Mesenchymal stem cell (in vitro differentiated cells and primary cell): ENCODE measurements around the gene CHGA.

Experiments
- DNase-seq: peaks from one replicate; pipeline ENCODE4 v3.0.0-alpha.2; 2013
- H2AFZ ChIP-seq: one replicate; pipeline ENCODE4 v1.6.1; 2013; ENCODE audit warnings: low read depth, mild to moderate bottlenecking, control low read depth, inconsistent platforms, low read length, moderate library complexity
- H2AK5ac ChIP-seq: 2 replicates; pipeline ENCODE4 v1.6.1; 2013; ENCODE audit warnings: low read length, moderate library complexity, mild to moderate bottlenecking, inconsistent platforms; ENCODE audit not compliant: severe bottlenecking
- H2BK120ac ChIP-seq: one replicate; pipeline ENCODE4 v1.6.1; 2013; ENCODE audit warnings: low read depth, mild to moderate bottlenecking, inconsistent platforms, low read length, moderate library complexity
- H2BK12ac ChIP-seq, 2 experiments: one replicate each; pipeline ENCODE4 v1.6.1; 2013; ENCODE audit warnings: inconsistent platforms in 2 of 2, low read length in 2 of 2, mild to moderate bottlenecking in 2 of 2, moderate library complexity in 2 of 2, control low read depth in 1 of 2
- H2BK15ac ChIP-seq: one replicate; pipeline ENCODE4 v1.6.1; 2013; ENCODE audit warnings: mild to moderate bottlenecking, low read depth, inconsistent platforms; ENCODE audit not compliant: poor library complexity, severe bottlenecking
- H2BK5ac ChIP-seq: 2 replicates; pipeline ENCODE4 v1.6.1; 2013; ENCODE audit warnings: low read depth, mild to moderate bottlenecking, low read length, control low read depth, inconsistent platforms; ENCODE audit not compliant: poor library complexity, severe bottlenecking
- H3K14ac ChIP-seq, 2 experiments: one replicate each; pipeline ENCODE4 v1.6.1; 2013; ENCODE audit warnings: inconsistent platforms in 2 of 2, low read length in 2 of 2, control low read depth in 1 of 2, mild to moderate bottlenecking in 1 of 2, moderate library complexity in 1 of 2
- H3K18ac ChIP-seq, 2 experiments: one replicate each; pipeline ENCODE4 v1.6.1; 2013; ENCODE audit warnings: inconsistent platforms in 2 of 2, low read length in 2 of 2, control low read depth in 1 of 2, low read depth in 1 of 2, mild to moderate bottlenecking in 1 of 2
- H3K23ac ChIP-seq, 2 experiments: one replicate each; pipeline ENCODE4 v1.6.1; 2013; ENCODE audit warnings: inconsistent platforms in 2 of 2, low read length in 2 of 2, mild to moderate bottlenecking in 2 of 2, moderate library complexity in 2 of 2, control low read depth in 1 of 2
- H3K27ac ChIP-seq: 2 replicates; pipeline ENCODE4 v1.5.1; 2013; ENCODE audit warnings: mild to moderate bottlenecking, moderate library complexity, low read length, control low read depth, inconsistent platforms; ENCODE audit not compliant: poor library complexity, severe bottlenecking
- H3K27me3 ChIP-seq, 2 experiments: 2 replicates each; pipeline versions ENCODE4 v1.6.1 to v1.7.0; 2013; ENCODE audit warnings: low read length in 2 of 2, mild to moderate bottlenecking in 2 of 2, moderate library complexity in 2 of 2, control low read depth in 1 of 2, inconsistent platforms in 1 of 2; ENCODE audit not compliant: control insufficient read depth in 1 of 2, insufficient read depth in 1 of 2
- H3K36me3 ChIP-seq, 2 experiments: 2 replicates each; pipeline versions ENCODE4 v1.6.1 to v1.7.0; 2013; ENCODE audit warnings: low read length in 2 of 2, control low read depth in 1 of 2, inconsistent platforms in 1 of 2, low read depth in 1 of 2, mild to moderate bottlenecking in 1 of 2; ENCODE audit not compliant: insufficient read depth in 2 of 2, control insufficient read depth in 1 of 2
- H3K4ac ChIP-seq, 2 experiments: one replicate each; pipeline ENCODE4 v1.6.1; 2013; ENCODE audit warnings: inconsistent platforms in 2 of 2, low read length in 2 of 2, mild to moderate bottlenecking in 2 of 2, moderate library complexity in 2 of 2, control low read depth in 1 of 2, low read depth in 1 of 2
- H3K4me1 ChIP-seq: 2 replicates; pipeline ENCODE4 v1.6.1; 2013; ENCODE audit warnings: low read depth, low read length, control low read depth; ENCODE audit not compliant: control insufficient read depth, insufficient read depth
- H3K4me2 ChIP-seq: 2 replicates; pipeline ENCODE4 v1.6.1; 2013; ENCODE audit warnings: low read length, mild to moderate bottlenecking, inconsistent platforms; ENCODE audit not compliant: poor library complexity, severe bottlenecking
- H3K4me3 ChIP-seq, 2 experiments: 2 replicates each; pipeline versions ENCODE4 v1.5.1 to v1.7.0; 2013; ENCODE audit warnings: low read length in 2 of 2, mild to moderate bottlenecking in 2 of 2, control low read depth in 1 of 2, low read depth in 1 of 2; ENCODE audit not compliant: insufficient read depth in 1 of 2
- H3K79me1 ChIP-seq: replicated peaks from 2 replicates; pipeline ENCODE4 v1.6.1; 2013; ENCODE audit warnings: mild to moderate bottlenecking, control low read depth, low read length, inconsistent platforms; ENCODE audit not compliant: poor library complexity, severe bottlenecking
- H3K9ac ChIP-seq: 2 replicates; pipeline ENCODE4 v1.7.0; 2013; ENCODE audit warnings: mild to moderate bottlenecking, low read length, moderate library complexity
- H3K9me3 ChIP-seq: 2 replicates; pipeline ENCODE4 v1.7.0; 2013; ENCODE audit warnings: mild to moderate bottlenecking, low read length; ENCODE audit not compliant: control insufficient read depth
- H4K8ac ChIP-seq: one replicate; pipeline ENCODE4 v1.6.1; 2013; ENCODE audit warnings: inconsistent platforms, mild to moderate bottlenecking, low read length, moderate library complexity
- H4K91ac ChIP-seq: one replicate; pipeline ENCODE4 v1.6.1; 2013; ENCODE audit warnings: mild to moderate bottlenecking, low read length, inconsistent platforms
- WGBS: methylation state at CpG from one replicate; pipeline ENCODE4 v1.1.7; 2013; ENCODE audit warnings: mixed read lengths; 5-methylcytosine and 5-hydroxymethylcytosine counted together

CHGA gene

GRCh38 chr14:92978229-92979021 is 55.5 kb downstream of the CHGA start:
- Histone ChIP-seq H2BK5ac (no peak overlapping the region), H3K9me3 (peaks cover 34% of the 10 kb centered on the region), H3K36me3 (peaks cover 6 to 8% of the 10 kb centered on the region in 2 experiments), H2AK5ac (no peak overlapping the region), H2AFZ (no peak overlapping the region), H2BK12ac (no peak overlapping the region), H3K18ac (no peak overlapping the region), H3K23ac (no peak overlapping the region), H3K4me1 (peaks cover 3% of the 10 kb centered on the region), H3K27ac (no peak overlapping the region), H2BK15ac (no peak overlapping the region), H3K4me3 (no peak overlapping the region), H3K9ac (no peak overlapping the region), H2BK120ac (no peak overlapping the region), H3K4me2 (no peak overlapping the region), H4K91ac (no peak overlapping the region), H3K4ac (no peak overlapping the region), H4K8ac (no peak overlapping the region), H3K79me1 (peaks cover 1% of the 10 kb centered on the region), H3K14ac (no peak overlapping the region), H3K27me3 (no peaks in the 10 kb centered on the region)
- no peak for DNase-seq
- WGBS = 65% methylated on average over 3 of the region's 4 CpGs

DNA sequence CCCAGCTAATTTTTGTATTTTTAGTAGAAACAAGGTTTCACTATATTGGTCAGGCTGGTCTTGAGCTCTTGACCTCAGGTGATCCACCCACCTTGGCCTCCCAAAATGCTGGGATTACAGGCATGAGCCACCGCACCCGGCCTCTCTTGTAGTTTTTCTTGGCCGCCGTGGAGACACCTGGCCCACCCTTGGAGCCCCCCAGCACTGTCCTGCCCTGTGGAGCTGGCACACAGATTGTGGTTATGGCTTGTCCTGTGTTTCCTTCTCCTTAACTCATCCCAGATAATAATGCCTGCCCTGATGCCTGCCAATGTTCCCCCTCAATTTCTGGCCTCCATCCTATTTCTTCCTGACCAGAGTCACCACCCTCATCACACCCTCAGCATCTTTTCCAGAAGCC is 57.9 kb downstream of the CHGA start:
- Histone ChIP-seq H2BK15ac (no peak overlapping the region), H3K23ac (no peak overlapping the region), H2AFZ (no peak overlapping the region), H3K9ac (no peak overlapping the region), H4K91ac (no peak overlapping the region), H2BK12ac (no peak overlapping the region), H3K4me1 (peaks cover 2% of the 10 kb centered on the region), H3K9me3 (peaks cover 28% of the 10 kb centered on the region), H3K27me3 (no peaks in the 10 kb centered on the region), H3K4me2 (no peak overlapping the region), H3K27ac (no peak overlapping the region), H4K8ac (no peak overlapping the region), H2BK120ac (no peak overlapping the region), H3K4ac (no peak overlapping the region), H3K18ac (no peak overlapping the region), H2BK5ac (no peak overlapping the region), H3K14ac (no peak overlapping the region), H3K79me1 (peaks cover 1% of the 10 kb centered on the region), H3K36me3 (peaks cover 0 to 6% of the 10 kb centered on the region in 2 experiments), H3K4me3 (no peak overlapping the region), H2AK5ac (no peak overlapping the region)
- DNase-seq = no peak
- WGBS = 96% methylated on average over 4 of the region's 4 CpGs

- H3K4me3 ChIP-seq = no peak overlapping the region
- H3K14ac ChIP-seq = no peak overlapping the region
- H3K9ac ChIP-seq = no peak overlapping the region
- H3K18ac ChIP-seq = no peak overlapping the region
- no peak overlapping the region for H3K23ac ChIP-seq
- H3K27ac ChIP-seq = no peak overlapping the region
- H2BK120ac ChIP-seq = no peak overlapping the region
- H2BK5ac ChIP-seq = no peak overlapping the region
- no peak for DNase-seq
- no peak overlapping the region for H2BK15ac ChIP-seq
- H2AK5ac ChIP-seq = no peak overlapping the region
- H4K91ac ChIP-seq = no peak overlapping the region
- H3K4ac ChIP-seq = no peak overlapping the region
- H3K27me3 ChIP-seq = no peaks in the 10 kb centered on the region
- no peak overlapping the region for H2BK12ac ChIP-seq
- H3K4me1 ChIP-seq = peaks cover 5% of the 10 kb centered on the region
- 95% methylated on average over 8 of the region's 8 CpGs for WGBS
- peaks cover 1% of the 10 kb centered on the region for H3K79me1 ChIP-seq
- peaks cover 0 to 4% of the 10 kb centered on the region in 2 experiments for H3K36me3 ChIP-seq
- peaks cover 20% of the 10 kb centered on the region for H3K9me3 ChIP-seq
- H4K8ac ChIP-seq = no peak overlapping the region
- no peak overlapping the region for H3K4me2 ChIP-seq
- no peak overlapping the region for H2AFZ ChIP-seq
Measured at GRCh38 chr14:92981726-92982125, 58.8 kb downstream of the CHGA start.

GRCh38 chr14:92982956-92983355 is 60.0 kb downstream of the CHGA start:
- Histone ChIP-seq H2AFZ (no peak overlapping the region), H3K18ac (no peak overlapping the region), H3K79me1 (peaks cover 1% of the 10 kb centered on the region), H3K4me2 (no peak overlapping the region), H4K8ac (no peak overlapping the region), H3K4ac (no peak overlapping the region), H2BK15ac (no peak overlapping the region), H3K9ac (no peak overlapping the region), H2BK5ac (no peak overlapping the region), H3K36me3 (peaks cover 0 to 5% of the 10 kb centered on the region in 2 experiments), H3K9me3 (peaks cover 8% of the 10 kb centered on the region), H4K91ac (no peak overlapping the region), H2BK120ac (no peak overlapping the region), H3K14ac (no peak overlapping the region), H2BK12ac (no peak overlapping the region), H3K27me3 (no peaks in the 10 kb centered on the region), H3K4me1 (peaks cover 5% of the 10 kb centered on the region), H3K23ac (no peak overlapping the region), H3K4me3 (no peak overlapping the region), H2AK5ac (no peak overlapping the region), H3K27ac (no peak overlapping the region)
- WGBS = 88% methylated on average over 8 of the region's 8 CpGs
- DNase-seq = no peak
